GM12892 (cell line): ENCODE results near the gene MEGF11.

Experiments
- POLR2A ChIP-seq: IDR thresholded peaks from 2 replicates; pipeline ENCODE4 v1.6.1; 2011; ENCODE audit warnings: low read depth, low read length, control low read depth
- POLR2AphosphoS5 ChIP-seq: IDR thresholded peaks from 2 replicates; pipeline ENCODE4 v1.6.1; 2011; ENCODE audit warnings: low read depth, low read length, control low read depth
- TAF1 ChIP-seq: IDR thresholded peaks from 2 replicates; pipeline ENCODE4 v1.6.1; 2011; ENCODE audit warnings: low read depth, mild to moderate bottlenecking, control low read depth, low read length, borderline replicate concordance

- TF ChIP-seq POLR2AphosphoS5 (no peak), TAF1 (no peak), POLR2A (no peak)
Observed at GRCh38 chr15:66036859-66037258, 216.7 kb downstream of the MEGF11 start.
